HCT116 (cell line): ENCODE results near the gene C1orf94. TPM values are rescaled to one million over a fixed set of nuclear protein-coding genes. Genes with fewer than 3 reads are reported as not detected.

Experiments used
- ATAC-seq: fragments of 200-7000 bp; cut with Tn5 transposase; 2 replicates; pipeline ENCODE4 v1.9.1; 2020; ENCODE audit warnings: mild to moderate bottlenecking, moderate library complexity
- BruUV-seq: library from RNA; stranded (reverse); fragments of 400-500 nt; replicated peaks from 2 replicates; lab custom pipeline; 2021; lab: Mats Ljungman, UMichigan
- CTCF ChIA-PET: fragments of 300-600 bp; sonication (Branson Sonifier 250); formaldehyde crosslinking; loops from one replicate; lab custom pipeline; 2021; ENCODE audit warnings: antibody characterized with exemption; lab: Charles Lee
- POLR2A ChIA-PET: fragments of 300-600, 350-600 bp; sonication (Branson Sonifier 250); formaldehyde crosslinking; loops from one replicate; lab custom pipeline; 2021; ENCODE audit warnings: antibody characterized with exemption; lab: Charles Lee
- RAD21 ChIA-PET, 2 experiments: fragments of 300-600 bp; sonication (Branson Sonifier 250); formaldehyde crosslinking; loops; one replicate each; lab custom pipeline; 2023; ENCODE audit warnings: low total read pairs in 2 of 2; ENCODE audit not compliant: uncharacterized antibody in 2 of 2, unreplicated experiment in 2 of 2, low non-redundant PET in 1 of 2; lab: Charles Lee
- DNase-seq: peaks from one replicate; pipeline ENCODE4 v3.0.0-alpha.2; 2010; ENCODE audit warnings: low read depth, low spot score
- H2AFZ ChIP-seq: fragments of 200-600 bp; shearing (Covaris generic), sonication (generic); 2 replicates; pipeline ENCODE4 v1.6.1; 2017; ENCODE audit warnings: low read depth, mixed run types, mixed read lengths, antibody characterized with exemption, low read length; ENCODE audit not compliant: poor library complexity, severe bottlenecking
- H3K27ac ChIP-seq: 2 replicates; pipeline ENCODE4 v1.5.1; 2012; ENCODE audit warnings: low read depth, low read length
- H3K27me3 ChIP-seq: fragments of 200-600 bp; sonication (generic); 2 replicates; pipeline ENCODE4 v1.6.1; 2016; ENCODE audit warnings: mixed run types, low read length, mixed read lengths; ENCODE audit not compliant: insufficient read depth
- H3K36me3 ChIP-seq, 2 experiments: fragments of 200-500 bp in 1 of 2; fragments of 200-600 bp in 1 of 2; sonication (Bioruptor generic) in 1 of 2; sonication (generic) in 1 of 2; 2 replicates each; pipeline versions ENCODE4 v1.5.1 to v1.6.1; 2014 to 2016; ENCODE audit warnings: low read length in 2 of 2, inconsistent platforms in 1 of 2, mixed read lengths in 1 of 2, mixed run types in 1 of 2; ENCODE audit not compliant: insufficient read depth in 2 of 2, control insufficient read depth in 1 of 2
- H3K4me1 ChIP-seq, 2 experiments: fragments of 200-600 bp in 1 of 2; sonication (generic) in 1 of 2; 2 replicates each; pipeline versions ENCODE4 v1.5.1 to v1.6.1; 2012 to 2017; ENCODE audit warnings: low read length in 2 of 2, inconsistent platforms in 1 of 2, mild to moderate bottlenecking in 1 of 2, mixed read lengths in 1 of 2, mixed run types in 1 of 2, moderate library complexity in 1 of 2; ENCODE audit not compliant: insufficient read depth in 2 of 2, control insufficient read depth in 1 of 2
- H3K4me2 ChIP-seq: fragments of 200-600 bp; sonication (generic); 2 replicates; pipeline ENCODE4 v1.6.1; 2017; ENCODE audit warnings: mixed run types, low read length, mixed read lengths
- H3K4me3 ChIP-seq, 2 experiments: fragments of 200-600 bp in 1 of 2; sonication (generic) in 1 of 2; replicated peaks in 1 of 2; 2 replicates each; pipeline ENCODE4 v1.5.1; 2011 to 2016; ENCODE audit warnings: low read length in 2 of 2, control low read depth in 1 of 2, low read depth in 1 of 2, mild to moderate bottlenecking in 1 of 2, mixed read lengths in 1 of 2, mixed run types in 1 of 2
- H3K79me2 ChIP-seq: fragments of 200-600 bp; sonication (generic); 2 replicates; pipeline ENCODE4 v1.6.1; 2017; ENCODE audit warnings: mild to moderate bottlenecking, mixed run types, low read length, moderate library complexity, mixed read lengths; ENCODE audit not compliant: insufficient read depth
- H3K9ac ChIP-seq: fragments of 200-600 bp; sonication (generic); 2 replicates; pipeline ENCODE4 v1.6.1; 2016; ENCODE audit warnings: low read length, mixed read lengths
- H3K9me2 ChIP-seq: fragments of 200-600 bp; sonication (generic), shearing (Covaris generic); 2 replicates; pipeline ENCODE4 v1.6.1; 2017; ENCODE audit warnings: mixed run types, mild to moderate bottlenecking, moderate library complexity; ENCODE audit not compliant: insufficient read depth
- H3K9me3 ChIP-seq, 2 experiments: fragments of 200-500 bp in 1 of 2; fragments of 200-600 bp in 1 of 2; sonication (Bioruptor generic) in 1 of 2; sonication (generic) in 1 of 2; 2 replicates each; pipeline ENCODE4 v1.6.1; 2014 to 2017; ENCODE audit warnings: low read length in 2 of 2, mixed read lengths in 2 of 2, inconsistent platforms in 1 of 2, low read depth in 1 of 2, mild to moderate bottlenecking in 1 of 2, mixed run types in 1 of 2, moderate library complexity in 1 of 2; ENCODE audit not compliant: control insufficient read depth in 1 of 2, insufficient read depth in 1 of 2
- H4K20me1 ChIP-seq: fragments of 200-600 bp; sonication (generic), shearing (Covaris generic); 2 replicates; pipeline ENCODE4 v1.6.1; 2017; ENCODE audit warnings: mixed run types, mild to moderate bottlenecking, moderate library complexity; ENCODE audit not compliant: insufficient read depth
- CBX3 ChIP-seq: IDR thresholded peaks from 2 replicates; pipeline ENCODE4 v1.6.1; 2012; ENCODE audit warnings: low read depth
- CEBPB ChIP-seq: IDR thresholded peaks from 2 replicates; pipeline ENCODE4 v1.6.1; 2012; ENCODE audit warnings: low read depth
- EGR1 ChIP-seq: IDR thresholded peaks from 2 replicates; pipeline ENCODE4 v1.6.1; 2012; ENCODE audit warnings: low read depth
- ELF1 ChIP-seq: IDR thresholded peaks from 2 replicates; pipeline ENCODE4 v1.6.1; 2012; ENCODE audit warnings: low read depth, borderline replicate concordance
- EZH2phosphoT487 ChIP-seq: fragments of 200-600 bp; IDR thresholded peaks from 2 replicates; pipeline ENCODE4 v1.6.1; 2018; ENCODE audit warnings: antibody characterized with exemption, borderline replicate concordance
- FOSL1 ChIP-seq: IDR thresholded peaks from 2 replicates; pipeline ENCODE4 v1.6.1; 2012; ENCODE audit warnings: low read depth
- JUND ChIP-seq: IDR thresholded peaks from 2 replicates; pipeline ENCODE4 v1.6.1; 2012
- MAX ChIP-seq: IDR thresholded peaks from 2 replicates; pipeline ENCODE4 v1.6.1; 2012
- POLR2A ChIP-seq: IDR thresholded peaks from 2 replicates; pipeline ENCODE4 v1.7.0; 2011; ENCODE audit warnings: borderline replicate concordance; ENCODE audit not compliant: insufficient read depth, insufficient read length; ENCODE audit errors: extremely low read depth
- RAD21 ChIP-seq: IDR thresholded peaks from 2 replicates; pipeline ENCODE4 v1.6.1; 2012; ENCODE audit warnings: low read depth, mild to moderate bottlenecking
- REST ChIP-seq: IDR thresholded peaks from 2 replicates; pipeline ENCODE4 v1.6.1; 2012; ENCODE audit warnings: low read depth
- SP1 ChIP-seq: IDR thresholded peaks from 2 replicates; pipeline ENCODE4 v1.6.1; 2012; ENCODE audit warnings: low read depth
- SRF ChIP-seq: IDR thresholded peaks from 2 replicates; pipeline ENCODE4 v1.6.1; 2012; ENCODE audit warnings: low read depth
- ZFX ChIP-seq: fragments of 450-650 bp; IDR thresholded peaks from 2 replicates; pipeline ENCODE4 v1.6.1; 2017
- intact Hi-C: fragments of 100-400 bp; cut with micrococcal nuclease; formaldehyde crosslinking; loops from 2 replicates; pipeline ENCODE4 v1.10.0; 2022
- total RNA-seq: library from RNA; stranded (reverse); gene quantifications from one replicate; pipeline ENCODE4 v1.2.1, GENCODE V29; 2021; ENCODE audit not compliant: unreplicated experiment

Gene C1orf94
- total RNA-seq, 1 experiment from 2014 or later, result not detected

DNA sequence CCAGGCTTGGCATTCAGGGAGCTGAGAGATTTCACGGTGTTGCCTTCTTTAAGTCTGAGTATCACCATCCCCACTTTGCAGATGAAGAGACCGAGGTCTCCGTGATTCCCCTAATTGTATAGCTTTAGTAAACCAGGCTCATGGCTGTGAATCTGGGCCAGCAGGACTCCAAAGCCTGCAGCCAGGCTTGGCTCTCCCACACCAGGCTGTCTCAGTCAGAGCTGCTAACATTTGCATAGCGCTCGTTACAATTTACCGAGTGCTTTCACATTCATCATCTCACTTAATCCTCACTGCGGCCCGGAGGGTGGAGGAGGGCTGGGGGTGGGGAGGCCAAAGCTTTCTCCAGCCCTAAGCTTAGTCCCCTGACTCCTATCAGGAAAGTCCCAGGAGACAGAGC is 11.7 kb downstream of the C1orf94 start:
- ATAC-seq (no peak), DNase-seq (no peak)
- no peaks in the 10 kb centered on the region for H4K20me1 ChIP-seq
- no peak overlapping the region for H3K9ac ChIP-seq
- no peak overlapping the region for H3K4me2 ChIP-seq
- no peak overlapping the region for H3K4me3 ChIP-seq
- H3K27me3 ChIP-seq, result peaks cover 26% of the 10 kb centered on the region; the same call in 1 of the 2 replicates
- H3K36me3 ChIP-seq, result no peaks in the 10 kb centered on the region
- no TSS peak for BruUV-seq
- intact Hi-C loops, result no loop called here
- H3K27ac ChIP-seq, result no peak overlapping the region
- ChIA-PET RAD21 (no interaction called here), CTCF (no interaction called here), POLR2A (no interaction called here)
- no peak overlapping the region for H2AFZ ChIP-seq
- H3K79me2 ChIP-seq, result no peaks in the 10 kb centered on the region
- no peaks in the 10 kb centered on the region; a peak in 1 of 4 replicates for H3K4me1 ChIP-seq
- H3K9me3 ChIP-seq, result no peaks in the 10 kb centered on the region
- no peaks in the 10 kb centered on the region for H3K9me2 ChIP-seq
- TF ChIP-seq CBX3 (no peak), MAX (no peak), JUND (no peak), CEBPB (no peak), EZH2phosphoT487 (no peak), POLR2A (no peak), ELF1 (no peak), RAD21 (no peak), SRF (no peak), ZFX (no peak), REST (no peak), FOSL1 (no peak), EGR1 (no peak), SP1 (no peak)
